AG04450 (cell line): ENCODE data around the gene GPHN. TPM values are rescaled to one million over a fixed set of nuclear protein-coding genes. Genes with fewer than 3 reads are reported as not detected.

Source experiments
- CTCF ChIA-PET: fragments of 300-600, 350-600 bp; formaldehyde crosslinking; extraction: SDS; loops from one replicate; lab custom pipeline; 2022; ENCODE audit warnings: antibody characterized with exemption, inconsistent platforms; lab: Charles Lee
- POLR2A ChIA-PET: fragments of 350-600 bp; formaldehyde crosslinking; extraction: SDS; loops from one replicate; lab custom pipeline; 2021; ENCODE audit warnings: antibody characterized with exemption, inconsistent platforms; lab: Yijun Ruan, JAX
- DNase-seq: peaks from one replicate; pipeline ENCODE4 v3.0.0-alpha.2; 2011; ENCODE audit warnings: low read depth, low spot score
- H3K27ac ChIP-seq: one replicate; pipeline ENCODE4 v1.5.1; 2012; ENCODE audit warnings: low read depth, low read length, control low read depth
- H3K27me3 ChIP-seq: one replicate; pipeline ENCODE4 v1.6.0; 2012; ENCODE audit warnings: low read length; ENCODE audit not compliant: control insufficient read depth, insufficient read depth
- H3K4me3 ChIP-seq: 2 replicates; pipeline ENCODE4 v1.5.1; 2011; ENCODE audit warnings: mild to moderate bottlenecking, low read depth, low read length, control low read depth
- H3K9me3 ChIP-seq: 2 replicates; pipeline ENCODE4 v1.5.1; 2012; ENCODE audit warnings: low read length; ENCODE audit not compliant: control insufficient read depth, insufficient read depth
- polyA plus RNA-seq: library from polyadenylated mRNA; depleted of rRNA; stranded (reverse); fragments of >200 nt; gene quantifications from 2 replicates; pipeline ENCODE4 v1.2.3, GENCODE V29; 2011; rRNA removed
- TF ChIP-seq, protein P1 (sequence below): IDR thresholded peaks from 2 replicates; pipeline ENCODE4 v1.5.1; 2011; ENCODE audit warnings: low read depth, low read length, control low read depth, inconsistent platforms

GPHN gene
- polyA plus RNA-seq, 1 experiment = 7.7 TPM

DNA sequence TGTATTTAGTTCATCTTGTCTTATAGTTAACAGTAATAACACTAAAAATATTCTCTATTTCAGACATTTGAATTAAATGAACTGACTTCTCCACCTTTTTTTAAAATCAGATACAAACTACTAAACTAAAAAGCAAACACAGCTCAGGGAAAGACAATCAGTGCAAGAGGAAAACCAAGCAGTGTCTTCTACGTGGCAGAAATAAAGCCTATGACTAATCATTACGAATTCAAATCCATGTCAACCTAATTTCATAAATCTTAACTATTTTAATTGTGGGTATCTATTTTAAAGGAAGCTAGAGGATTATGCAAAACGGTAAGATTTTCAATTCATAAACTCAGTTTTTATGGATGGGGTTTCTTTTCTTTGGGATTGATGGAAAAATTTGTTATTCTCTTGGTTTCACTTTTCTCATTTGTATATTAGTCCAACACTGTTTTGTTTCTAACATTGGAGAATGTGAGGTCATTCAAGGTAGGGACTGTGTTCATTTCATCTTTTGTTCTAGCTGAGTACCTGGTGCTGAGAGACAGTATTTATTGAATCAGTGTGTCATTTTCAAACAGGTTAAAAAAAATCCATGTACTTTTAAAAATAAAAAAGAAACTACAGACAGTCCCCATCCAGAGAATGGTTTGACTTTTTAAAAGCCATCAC, 720.5 kb downstream of the GPHN start:
- no peaks in the 10 kb centered on the region for H3K9me3 ChIP-seq
- ChIA-PET POLR2A (interaction anchor here (1.2 kb wide), 1 partner anchor 12 kb away, joined by 4 read pairs; the partner anchor contains the start of gene PALS1), CTCF (interaction anchor here (1.1 to 2.0 kb wide), 2 partner anchors 57 to 131 kb away, joined by 3 to 14 read pairs; partner anchors contain the start of genes ATP6V1D and EIF2S1)
- DNase-seq = no peak
- H3K4me3 ChIP-seq = no peak overlapping the region
- H3K27me3 ChIP-seq = no peaks in the 10 kb centered on the region
- H3K27ac ChIP-seq = no peak overlapping the region
- TF ChIP-seq, protein P1, sequence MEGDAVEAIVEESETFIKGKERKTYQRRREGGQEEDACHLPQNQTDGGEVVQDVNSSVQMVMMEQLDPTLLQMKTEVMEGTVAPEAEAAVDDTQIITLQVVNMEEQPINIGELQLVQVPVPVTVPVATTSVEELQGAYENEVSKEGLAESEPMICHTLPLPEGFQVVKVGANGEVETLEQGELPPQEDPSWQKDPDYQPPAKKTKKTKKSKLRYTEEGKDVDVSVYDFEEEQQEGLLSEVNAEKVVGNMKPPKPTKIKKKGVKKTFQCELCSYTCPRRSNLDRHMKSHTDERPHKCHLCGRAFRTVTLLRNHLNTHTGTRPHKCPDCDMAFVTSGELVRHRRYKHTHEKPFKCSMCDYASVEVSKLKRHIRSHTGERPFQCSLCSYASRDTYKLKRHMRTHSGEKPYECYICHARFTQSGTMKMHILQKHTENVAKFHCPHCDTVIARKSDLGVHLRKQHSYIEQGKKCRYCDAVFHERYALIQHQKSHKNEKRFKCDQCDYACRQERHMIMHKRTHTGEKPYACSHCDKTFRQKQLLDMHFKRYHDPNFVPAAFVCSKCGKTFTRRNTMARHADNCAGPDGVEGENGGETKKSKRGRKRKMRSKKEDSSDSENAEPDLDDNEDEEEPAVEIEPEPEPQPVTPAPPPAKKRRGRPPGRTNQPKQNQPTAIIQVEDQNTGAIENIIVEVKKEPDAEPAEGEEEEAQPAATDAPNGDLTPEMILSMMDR = no peak

Other genes with a start within 250 kb of the GPHN start
- not detected in 2 replicates for gene CCDC196, start 21.8 kb upstream of the GPHN start, polyA plus RNA-seq